ENCODE results near the gene VASH1.

The VASH1 gene

DNA sequence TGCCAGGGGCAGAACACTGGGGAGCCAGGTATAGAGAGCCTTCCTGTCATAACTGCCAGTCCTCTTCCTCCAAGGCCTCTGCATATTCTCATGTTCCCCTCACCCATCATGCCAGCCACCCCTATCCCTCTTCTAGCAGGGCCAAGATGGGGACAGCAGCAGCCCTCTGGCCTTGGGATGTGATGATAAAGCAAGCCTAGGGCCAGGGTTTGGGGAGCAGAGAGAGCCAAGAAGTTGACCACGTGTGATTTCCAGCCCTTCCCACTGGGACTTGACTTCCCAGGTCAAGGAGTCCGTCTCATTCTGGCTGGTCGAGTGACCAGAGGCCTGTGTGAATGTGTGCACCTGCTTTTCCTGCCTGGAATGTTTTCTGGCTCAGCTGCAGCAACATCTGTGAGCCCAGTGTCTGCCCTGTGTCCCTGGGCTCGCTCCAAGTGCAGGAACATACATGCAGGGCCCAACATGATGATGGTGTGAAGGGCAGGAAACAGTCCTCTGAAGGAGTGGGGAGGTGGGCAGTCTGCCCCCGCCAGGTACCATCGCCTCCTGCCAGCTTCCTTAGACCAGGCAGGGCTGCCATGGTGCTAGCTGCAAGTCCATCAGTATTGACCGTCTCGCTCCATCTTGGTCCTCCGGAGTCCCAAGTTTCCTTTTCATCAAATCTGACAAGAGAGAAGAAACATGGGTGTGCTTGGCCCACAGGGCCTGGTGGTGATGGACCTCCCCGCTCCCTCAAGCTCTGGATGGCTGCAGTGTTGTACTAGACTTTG, 21.0 kb downstream of the VASH1 start:
- no peak overlapping the region for H3K4me3 ChIP-seq (ENCODE audit: low read length)
- no peak for TF ChIP-seq CTCF (conservative IDR thresholded peaks at IDR 0.05; ENCODE audit: low read depth, low read length)
- no peak for DNase-seq (ENCODE audit: low read depth)

GRCh38 chr14:76782885-76783566, 21.8 kb downstream of the VASH1 start:
- H3K4me3 ChIP-seq (ENCODE audit: low read length), result no peak overlapping the region
- no peak for TF ChIP-seq CTCF (conservative IDR thresholded peaks at IDR 0.05; ENCODE audit: low read depth, low read length)
- DNase-seq (ENCODE audit: low read depth), result no peak

GRCh38 chr14:76784266-76784874, 23.1 kb downstream of the VASH1 start:
- TF ChIP-seq CTCF (conservative IDR thresholded peaks at IDR 0.05; ENCODE audit: low read depth, low read length), result no peak
- DNase-seq (ENCODE audit: low read depth), result no peak

DNA sequence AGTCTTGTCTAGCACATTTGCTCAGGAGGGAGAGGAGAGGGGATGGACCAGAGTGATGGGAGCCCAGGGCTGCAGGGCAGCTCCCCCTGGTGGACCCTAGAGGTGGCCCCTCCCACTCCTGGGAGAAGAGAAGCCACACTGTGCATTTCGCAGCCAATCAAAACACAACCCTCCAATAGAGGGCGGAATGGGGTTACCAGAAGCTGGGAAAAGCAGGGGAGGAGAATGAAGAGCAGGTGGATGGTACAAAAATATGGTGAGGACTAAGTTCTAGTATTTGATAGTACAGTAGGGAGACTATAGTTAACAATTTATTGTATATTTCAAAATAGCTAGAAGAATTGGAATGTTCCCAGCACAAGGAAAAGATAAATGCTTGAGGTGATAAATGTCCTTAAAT, 23.6 kb downstream of the VASH1 start:
- TF ChIP-seq CTCF (conservative IDR thresholded peaks at IDR 0.05; ENCODE audit: low read depth, low read length), result peak; percentile 99
- peak; percentile 29 for DNase-seq (ENCODE audit: low read depth)
- H3K4me3 ChIP-seq (ENCODE audit: low read length), result no peak overlapping the region

More at GRCh38 chr14:76784266-76784874, 23.1 kb downstream of the VASH1 start:
- H3K4me3 ChIP-seq (ENCODE audit: low read length), result no peak overlapping the region

DNA sequence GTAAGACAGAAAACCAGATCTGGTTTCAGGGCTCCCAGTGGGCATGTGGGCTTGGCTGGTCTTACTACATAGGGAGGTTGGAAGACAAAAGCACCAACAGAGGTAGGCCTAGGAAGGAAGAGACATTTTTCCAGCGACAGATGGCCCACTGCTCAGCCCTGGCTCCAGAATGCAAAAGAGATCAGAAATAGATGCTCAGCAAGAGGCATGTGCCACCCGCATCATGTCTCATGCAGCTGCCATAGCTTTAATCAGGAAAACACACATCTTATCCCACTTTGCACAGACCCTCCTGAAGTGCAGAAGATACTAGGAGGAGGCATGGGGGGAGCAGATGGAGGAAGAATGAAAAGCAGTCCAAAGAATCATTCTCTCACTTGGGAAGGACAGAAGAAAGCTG, 25.3 kb downstream of the VASH1 start:
- DNase-seq (ENCODE audit: low read depth), result no peak
- no peak for TF ChIP-seq CTCF (conservative IDR thresholded peaks at IDR 0.05; ENCODE audit: low read depth, low read length)
- H3K4me3 ChIP-seq (ENCODE audit: low read length), result no peak overlapping the region

DNA sequence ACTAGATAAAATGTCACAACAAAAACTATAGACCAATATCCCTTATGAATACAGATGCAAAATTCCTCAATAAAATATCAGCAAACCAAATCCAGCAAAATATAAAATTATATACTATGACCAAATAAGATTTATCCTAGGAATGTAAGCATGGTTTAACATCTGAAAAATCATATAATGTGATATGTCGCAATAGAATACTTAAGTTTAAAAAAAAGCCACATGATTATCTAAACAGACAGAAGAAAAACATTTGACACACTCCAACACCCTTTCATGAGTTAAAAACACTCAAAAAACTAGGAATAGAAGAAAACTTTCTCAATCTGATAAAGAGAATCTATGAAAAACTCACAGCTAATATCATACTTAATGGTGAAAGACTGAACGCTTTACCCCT, 31.2 kb downstream of the VASH1 start:
- no peak for TF ChIP-seq CTCF (conservative IDR thresholded peaks at IDR 0.05; ENCODE audit: low read depth, low read length)
- H3K4me3 ChIP-seq (ENCODE audit: low read length), result no peak overlapping the region
- no peak for DNase-seq (ENCODE audit: low read depth)
